NCI-H460 (cell line): Measurements from ENCODE around the gene TENM4. TPM values are rescaled to one million over a fixed set of nuclear protein-coding genes. Genes with fewer than 3 reads are reported as not detected.

Source experiments
- DNase-seq: peaks from one replicate; pipeline ENCODE4 v3.0.0-alpha.2; 2016; ENCODE audit warnings: low read depth; ENCODE audit errors: extremely low read depth
- total RNA-seq: library from RNA; depleted of rRNA; stranded (reverse); fragments of >200 nt; shearing (Covaris generic); gene quantifications from 2 replicates; pipeline ENCODE4 v1.2.3, GENCODE V29; 2014

The TENM4 gene
- total RNA-seq, 1 experiment from 2014 or later = not detected

DNA sequence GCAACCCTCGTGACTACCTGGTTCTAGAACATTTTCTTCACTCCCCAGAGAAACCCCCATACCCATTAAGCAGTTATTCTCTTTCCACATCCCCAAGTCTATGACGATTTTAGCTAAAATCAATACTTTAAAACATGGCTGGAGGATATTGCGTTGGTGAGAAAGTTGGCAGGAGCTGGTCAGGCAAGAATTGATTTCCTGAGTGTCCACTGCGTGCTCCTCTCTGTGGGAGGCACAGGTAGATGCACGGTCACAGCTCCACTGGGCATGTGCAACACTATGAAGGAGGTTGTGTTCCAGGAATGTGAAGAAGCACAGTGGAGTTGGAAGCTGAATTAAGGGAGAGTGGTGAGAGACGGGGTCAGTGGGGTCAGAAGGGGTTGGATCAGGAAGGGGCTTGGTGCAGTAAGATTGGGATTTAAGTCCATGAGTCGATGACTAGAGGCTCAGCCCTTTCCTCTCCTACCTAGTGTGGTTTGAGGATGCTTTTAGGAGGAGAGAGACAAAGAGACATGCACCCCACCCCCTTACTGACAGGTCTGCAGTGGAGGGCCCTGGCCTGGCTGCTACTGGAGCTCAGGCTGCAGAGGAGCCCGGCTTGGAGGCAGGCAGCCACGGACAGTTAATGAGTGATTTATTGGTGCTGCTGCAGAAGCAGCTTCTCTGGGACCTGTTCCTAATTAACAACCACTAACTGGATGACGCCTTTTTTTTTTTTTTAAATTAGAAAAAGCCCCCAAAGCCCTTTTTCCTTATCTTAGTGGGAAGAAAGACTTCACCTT, 395.6 kb downstream of the TENM4 start:
- DNase-seq = no peak

DNA sequence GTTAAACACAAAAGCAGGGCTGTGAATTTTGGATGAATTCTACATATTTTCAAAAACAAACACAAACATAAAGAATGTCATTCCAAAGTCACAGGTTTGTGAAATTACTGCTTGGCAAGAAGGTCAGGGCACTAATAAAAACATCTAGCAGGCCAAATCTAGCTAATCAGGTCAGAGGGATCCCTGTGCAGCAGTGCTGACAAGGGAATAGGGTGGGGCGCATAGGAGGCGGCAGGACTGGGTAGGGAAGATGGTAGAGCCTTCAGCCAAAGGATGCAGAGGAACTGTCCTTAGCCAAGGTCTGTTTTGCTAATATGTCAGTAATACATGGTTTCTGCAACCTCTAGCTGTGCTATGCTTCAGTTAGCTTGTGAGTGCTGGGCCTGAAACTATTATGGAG, 396.6 kb downstream of the TENM4 start:
- DNase-seq = no peak

DNA sequence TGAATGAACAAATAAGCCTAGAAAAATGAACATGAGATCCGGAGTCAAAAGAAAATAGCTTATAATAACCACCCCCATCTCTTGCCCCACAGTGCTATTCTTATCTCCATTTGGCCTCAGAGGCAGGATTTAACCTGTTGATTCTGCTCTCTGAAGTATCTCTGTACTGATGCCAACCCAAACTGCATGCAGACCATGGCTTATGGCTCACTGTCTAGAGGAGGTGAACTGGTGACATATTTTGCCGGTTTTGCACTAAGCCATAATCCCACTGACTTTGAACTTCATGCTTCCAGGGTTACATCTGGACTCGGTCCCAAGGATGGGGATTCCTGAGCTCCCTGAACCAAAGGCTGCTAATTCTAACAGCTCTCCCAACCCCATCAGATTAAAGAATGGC, 397.1 kb downstream of the TENM4 start:
- DNase-seq = no peak

DNA sequence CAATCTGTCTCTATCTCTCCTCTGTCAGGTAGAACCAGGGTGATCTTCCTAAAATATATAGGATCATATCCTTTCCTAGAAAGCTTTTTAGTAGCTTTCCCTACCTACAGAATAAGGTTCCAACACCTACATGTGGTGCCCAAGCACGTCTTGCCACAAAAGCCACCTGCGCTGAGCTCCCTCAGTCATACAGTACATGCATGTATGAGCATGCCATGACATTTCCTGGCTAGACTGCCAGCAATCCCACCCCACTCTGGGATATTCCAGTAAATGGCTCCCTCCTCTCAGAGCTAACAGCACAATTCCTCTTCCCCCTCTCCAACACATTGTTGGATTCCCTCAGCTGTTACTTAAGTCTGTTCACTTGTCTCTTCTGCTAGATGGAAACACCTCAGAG, 398.0 kb downstream of the TENM4 start:
- no peak for DNase-seq

DNA sequence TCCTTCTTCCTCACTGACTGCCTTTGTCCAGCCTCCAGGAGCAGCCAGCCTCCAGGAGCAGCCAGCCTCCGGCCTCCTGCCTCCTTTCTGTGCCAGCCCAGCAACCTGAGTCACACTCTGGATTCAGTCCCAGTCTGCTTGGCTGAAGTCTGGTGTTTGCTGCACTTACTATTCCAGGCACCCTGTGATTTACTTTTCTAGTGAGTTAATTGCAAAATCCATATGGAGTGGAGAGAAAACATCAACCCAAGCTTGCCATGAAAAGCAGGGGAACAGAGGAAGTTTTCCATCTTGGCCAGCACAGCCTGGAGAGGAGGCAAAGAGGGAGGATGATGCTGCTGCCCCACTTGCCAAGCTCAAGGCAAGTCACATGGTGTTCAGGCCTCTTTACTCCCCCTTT, 400.5 kb downstream of the TENM4 start:
- DNase-seq = no peak

DNA sequence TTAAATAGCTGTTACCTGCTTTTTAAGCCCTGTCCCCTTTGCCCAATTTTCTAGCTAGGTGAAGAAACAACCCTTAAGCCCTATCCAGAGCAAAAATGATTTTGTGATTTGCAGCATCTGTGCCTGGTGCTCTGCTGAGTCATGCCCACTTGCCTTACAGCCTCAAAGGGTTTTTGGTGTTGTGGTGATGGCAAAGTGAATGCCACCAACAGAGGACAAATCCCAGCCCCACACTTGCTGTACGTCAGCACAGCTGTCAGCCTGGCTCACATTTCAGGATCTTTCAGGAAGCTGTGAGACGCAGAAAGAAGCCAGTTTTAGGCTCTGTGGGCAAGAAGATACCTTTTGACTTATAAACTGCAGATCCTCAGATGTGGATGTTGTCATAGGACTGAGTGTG, 401.7 kb downstream of the TENM4 start:
- DNase-seq = no peak

DNA sequence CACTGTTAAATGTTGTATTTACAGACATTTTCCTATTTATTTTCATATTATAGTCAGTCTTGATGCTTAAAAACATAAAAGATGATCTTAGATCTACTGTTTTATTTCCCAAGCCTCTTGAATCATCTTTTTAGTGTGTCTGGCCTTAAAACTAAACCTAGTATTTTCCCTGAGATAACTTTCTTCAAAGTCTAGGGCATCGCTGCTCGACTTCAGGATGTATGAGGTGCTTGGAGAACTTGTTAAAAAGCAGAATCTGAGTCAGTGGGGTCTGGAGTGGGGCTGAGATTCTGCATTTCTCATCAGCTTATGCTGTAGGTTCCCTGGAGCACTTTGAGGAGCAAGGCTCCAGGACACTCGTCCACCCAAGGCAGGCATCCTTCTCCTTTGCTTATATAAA, 404.9 kb downstream of the TENM4 start:
- no peak for DNase-seq

DNA sequence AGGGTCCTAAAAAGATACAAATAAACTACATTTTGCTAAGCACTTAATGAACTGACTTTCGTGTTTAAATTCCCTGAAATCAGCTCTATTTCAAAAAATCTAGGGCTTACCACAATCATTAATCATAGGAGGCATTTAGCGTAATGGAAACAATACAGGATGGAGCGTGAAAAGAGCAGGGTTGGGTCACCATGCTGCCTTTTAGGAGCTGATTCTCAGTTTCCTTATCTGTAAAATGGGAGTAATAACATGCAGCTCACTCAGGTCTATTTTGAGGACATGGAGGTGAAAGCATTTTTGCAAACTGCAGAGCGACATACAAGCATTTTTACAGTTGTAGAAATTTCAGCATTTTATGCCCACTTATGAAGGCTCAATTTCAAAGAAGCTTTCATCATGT, 407.0 kb downstream of the TENM4 start:
- no peak for DNase-seq

DNA sequence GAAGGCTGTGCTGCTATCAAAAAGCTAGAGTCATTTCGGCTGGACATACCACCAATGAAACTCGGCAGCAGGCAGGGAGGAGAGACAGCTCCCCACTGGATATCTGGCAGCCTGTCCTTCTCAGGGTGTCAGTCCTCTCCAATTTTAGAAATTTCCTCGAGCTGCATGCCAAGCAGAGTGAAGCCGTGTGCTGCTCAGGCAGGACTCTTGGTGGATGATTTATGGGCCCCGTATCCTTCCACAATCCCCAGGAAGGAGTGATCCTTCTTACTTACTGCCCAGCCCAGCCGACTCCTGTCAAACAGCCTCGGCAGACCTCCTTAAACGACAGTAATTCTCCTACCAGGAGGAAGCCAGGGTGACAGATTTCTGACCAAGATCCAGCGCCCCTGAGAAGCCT, 410.4 kb downstream of the TENM4 start:
- DNase-seq = no peak

DNA sequence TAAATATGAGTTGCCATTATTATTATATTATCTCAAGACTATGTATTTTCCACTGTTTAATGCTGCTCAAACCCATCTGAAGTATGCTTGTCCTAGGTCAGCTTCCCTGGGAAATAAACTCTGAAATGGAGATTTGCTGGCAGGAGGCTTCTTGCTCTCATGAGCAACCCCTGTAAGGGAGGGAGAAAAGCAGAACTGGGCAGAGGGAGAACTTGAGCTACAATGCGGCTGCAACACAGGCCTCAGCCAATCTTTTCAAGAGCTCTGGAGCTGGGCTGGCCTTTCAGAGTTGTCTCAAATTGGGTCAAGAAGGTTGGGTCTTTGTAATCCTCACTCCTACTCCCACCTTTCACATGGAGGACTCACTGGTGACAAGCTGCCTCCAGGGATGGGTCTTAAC, 412.6 kb downstream of the TENM4 start:
- no peak for DNase-seq

DNA sequence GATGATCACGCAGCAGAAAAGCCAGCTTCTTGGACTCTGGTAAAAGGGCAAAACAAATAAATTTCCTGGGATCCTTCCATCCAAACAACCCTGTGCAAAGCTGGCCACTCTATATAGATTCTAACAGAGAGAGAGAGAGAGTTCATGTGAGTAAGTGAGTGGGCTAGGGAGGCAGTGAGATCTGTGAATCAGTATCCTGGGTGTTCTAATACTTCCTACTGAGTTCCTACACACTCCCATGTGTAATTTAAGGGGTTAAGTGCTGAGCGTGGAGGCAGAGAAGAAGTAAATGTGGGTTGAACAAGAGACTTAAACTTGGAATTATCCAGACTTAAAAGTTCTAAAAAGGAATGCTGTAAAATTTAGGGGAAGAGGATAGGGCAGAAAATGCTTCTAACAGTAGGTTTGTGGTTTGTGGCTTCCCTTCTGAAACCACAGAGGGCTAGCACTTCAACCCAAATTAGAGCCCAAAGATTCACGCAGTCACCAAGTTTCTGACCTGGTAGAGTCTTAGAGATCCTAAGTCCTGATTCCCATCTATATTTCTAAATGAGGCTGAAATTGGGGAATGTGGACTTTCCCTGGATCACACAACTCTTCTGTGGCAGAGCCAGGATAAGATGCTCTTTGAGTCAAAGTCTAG, 413.9 kb downstream of the TENM4 start:
- DNase-seq = no peak

DNA sequence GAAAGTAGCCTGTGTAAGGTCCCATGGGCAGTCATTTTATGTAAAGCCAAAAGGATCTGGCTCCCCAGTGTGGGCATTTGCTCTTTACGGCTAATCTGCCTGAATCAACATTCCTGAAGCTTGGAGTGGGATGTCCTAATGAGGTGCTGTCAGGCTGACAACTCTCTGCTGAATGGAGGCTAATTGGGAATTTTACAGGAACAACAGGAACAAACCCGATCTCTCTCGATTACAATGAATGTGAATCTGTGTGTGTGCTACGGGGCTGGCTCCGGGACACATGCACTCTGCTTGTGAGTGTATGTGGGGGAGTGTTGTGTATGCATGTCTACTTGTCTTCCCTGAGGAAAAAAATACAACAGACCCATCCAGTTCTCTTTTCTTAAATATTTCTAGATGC, 415.2 kb downstream of the TENM4 start:
- no peak for DNase-seq

DNA sequence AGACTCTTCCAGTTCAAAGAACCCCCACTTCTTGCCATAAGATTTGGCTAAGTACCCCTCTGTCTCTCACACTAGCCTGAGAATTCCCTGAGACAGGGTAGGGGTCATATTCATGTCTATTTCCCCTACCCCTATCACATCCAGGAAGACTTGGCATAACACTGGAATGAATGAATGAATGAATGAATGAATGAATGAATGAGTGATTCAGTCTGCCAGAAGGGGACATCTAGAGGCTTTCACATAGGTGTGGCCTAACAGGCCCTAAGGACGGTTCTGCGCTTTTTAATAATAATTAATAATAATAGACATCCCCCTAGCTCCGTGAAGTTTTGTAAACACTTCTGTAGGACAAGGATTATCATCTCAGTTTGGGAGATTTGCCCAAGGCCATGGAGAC, 415.7 kb downstream of the TENM4 start:
- no peak for DNase-seq

DNA sequence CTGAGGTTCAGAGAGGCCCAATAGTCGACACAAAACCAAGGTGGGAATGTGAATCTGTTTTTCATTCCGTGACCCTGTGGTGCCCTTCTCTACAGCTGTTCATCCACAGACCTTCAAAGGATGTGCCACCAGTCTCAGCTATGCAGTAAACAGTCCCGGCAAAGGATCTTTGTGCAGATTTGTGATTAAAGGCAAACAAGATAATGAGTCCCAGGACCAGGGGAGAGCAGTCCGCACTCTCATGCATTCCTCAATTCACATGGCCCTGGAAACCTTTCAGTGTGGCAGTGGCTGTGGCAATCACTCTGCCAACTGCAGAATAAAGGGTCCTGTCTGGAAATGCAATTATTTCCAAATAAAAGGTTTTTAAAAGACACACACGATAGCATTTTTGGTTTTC, 418.6 kb downstream of the TENM4 start:
- no peak for DNase-seq

DNA sequence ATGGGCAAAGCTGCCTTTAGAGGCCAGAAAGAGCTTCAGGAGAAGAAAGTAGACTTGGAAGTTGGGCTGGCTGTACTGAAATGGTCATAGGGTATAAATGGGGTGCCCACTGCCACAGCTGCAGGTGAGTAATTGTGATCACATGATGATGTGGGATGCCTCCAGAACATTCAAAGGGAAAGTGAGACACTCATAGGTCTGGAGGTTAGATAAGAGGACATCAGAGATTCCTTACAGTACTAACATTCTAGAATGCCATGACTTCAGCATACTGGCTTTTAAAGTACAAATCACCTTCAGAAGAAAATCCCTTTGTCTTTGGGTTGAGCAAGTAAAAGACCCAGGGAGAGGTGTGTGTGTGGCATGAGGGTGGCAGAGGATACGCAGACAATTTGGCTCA, 419.2 kb downstream of the TENM4 start:
- no peak for DNase-seq

DNA sequence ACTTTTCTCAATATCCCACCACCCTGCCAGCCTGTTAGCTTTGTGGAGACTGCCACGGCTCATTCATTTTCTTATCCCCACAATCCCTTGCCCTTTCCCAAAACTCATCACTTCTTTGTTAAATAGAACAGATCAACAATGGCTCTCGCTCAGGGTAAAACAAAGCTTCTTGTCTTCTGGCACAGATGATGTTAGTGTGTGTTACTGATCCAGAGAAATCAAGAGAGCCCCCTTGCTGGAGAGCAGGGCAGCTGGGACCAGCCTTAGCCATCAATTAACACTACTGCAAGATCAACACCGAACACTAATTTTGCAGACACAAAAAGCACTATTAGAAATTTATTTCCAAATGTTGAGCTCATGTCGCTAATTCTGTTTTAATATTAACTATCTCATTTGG, 420.9 kb downstream of the TENM4 start:
- DNase-seq = no peak

DNA sequence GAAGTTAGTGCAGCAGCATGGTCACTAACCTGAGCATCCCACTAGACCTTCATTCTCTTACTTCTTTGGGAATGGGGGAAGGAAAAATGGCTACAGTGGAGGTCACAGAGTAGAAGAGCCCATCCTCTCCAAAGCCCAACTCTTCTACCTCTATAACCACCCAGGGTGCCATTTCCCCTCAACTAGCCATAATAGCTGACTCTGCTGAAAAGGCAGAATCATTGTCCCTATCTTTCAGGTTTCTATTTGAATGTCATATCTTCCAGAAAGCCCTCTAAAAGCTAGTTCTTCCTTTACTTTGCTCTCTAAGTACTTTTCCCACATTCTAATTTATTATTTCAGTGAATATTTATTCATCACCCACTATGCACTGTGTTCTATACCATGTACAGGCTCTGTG, 421.6 kb downstream of the TENM4 start:
- DNase-seq = no peak

DNA sequence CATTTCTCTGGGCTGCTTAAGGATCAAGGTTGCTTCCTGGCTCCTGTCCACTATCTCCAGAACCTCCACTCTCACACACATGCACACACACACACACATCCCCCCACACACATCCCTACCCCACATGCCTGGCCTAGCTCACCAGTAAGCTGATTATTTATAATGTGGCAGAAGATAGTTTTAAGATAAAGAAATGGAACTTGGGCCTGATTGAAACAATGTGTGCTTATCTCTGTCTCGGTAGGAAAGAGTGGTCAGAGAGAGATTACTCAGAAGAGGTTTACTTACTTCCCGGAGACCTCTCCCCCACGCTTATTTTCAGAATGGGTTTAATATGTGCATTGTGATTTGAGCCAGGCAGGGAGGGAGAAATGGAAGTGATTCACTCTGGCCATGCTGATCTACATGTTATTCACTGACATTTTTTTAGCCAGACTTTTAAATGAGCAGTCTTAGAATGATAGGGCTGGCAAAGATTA, 422.4 kb downstream of the TENM4 start:
- DNase-seq = no peak

DNA sequence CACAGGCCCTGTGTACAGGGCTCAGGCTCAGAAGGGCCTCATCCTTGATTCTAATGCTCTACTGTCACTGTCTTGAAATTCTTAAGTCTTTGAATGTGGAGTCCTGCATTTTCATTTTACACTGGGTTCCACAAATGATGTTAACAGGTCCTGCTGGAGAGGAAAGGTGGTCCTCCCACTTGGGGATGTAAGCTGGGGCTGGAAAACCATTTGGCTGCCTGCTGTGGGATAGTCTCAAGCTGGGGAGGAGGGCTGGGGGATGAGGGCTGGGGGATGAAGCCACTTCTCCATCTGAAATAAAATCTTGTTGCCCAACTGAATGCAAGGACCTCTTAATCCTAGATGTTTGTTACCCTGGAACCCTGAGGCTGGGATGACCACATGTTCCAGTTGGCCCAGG, 423.0 kb downstream of the TENM4 start:
- no peak for DNase-seq

DNA sequence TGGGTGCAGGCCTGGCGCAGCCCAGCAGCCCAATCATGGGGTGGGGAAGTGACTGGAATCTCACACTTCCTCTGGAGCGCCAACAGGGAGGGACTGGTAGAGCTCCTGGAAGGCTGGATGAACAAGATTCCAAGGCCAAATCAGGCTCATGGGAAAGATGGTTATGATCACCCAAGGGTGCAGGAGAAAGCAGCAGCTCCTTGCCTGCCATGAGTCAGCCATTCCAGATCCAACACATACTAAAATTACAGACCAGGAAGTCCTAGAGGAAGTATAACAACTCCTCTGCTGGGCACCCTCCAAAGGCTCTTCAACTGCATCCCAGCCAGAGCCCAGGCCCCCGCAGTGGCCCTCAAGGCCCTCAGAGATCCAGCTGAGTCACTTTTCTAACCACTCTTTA, 427.3 kb downstream of the TENM4 start:
- no peak for DNase-seq

DNA sequence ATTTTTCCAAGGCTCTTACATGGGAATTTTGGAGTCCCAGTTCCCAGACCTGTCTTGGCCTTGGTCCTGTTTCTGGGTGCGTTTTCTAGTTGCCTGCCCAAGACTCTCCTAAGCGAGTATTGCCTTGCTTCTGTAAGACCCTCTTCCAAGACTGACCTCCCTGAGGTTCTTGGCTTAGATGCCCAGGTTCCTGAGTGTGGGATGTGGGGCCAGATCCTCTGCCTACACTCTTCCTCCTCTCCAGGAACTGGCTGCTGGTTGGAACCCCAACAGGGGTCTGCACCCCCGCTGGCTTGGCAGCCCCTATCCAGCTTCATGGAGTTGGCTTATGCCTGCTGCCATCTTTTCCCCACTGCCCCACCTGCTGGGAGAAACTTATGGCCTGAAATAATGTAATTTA, 429.5 kb downstream of the TENM4 start:
- no peak for DNase-seq

DNA sequence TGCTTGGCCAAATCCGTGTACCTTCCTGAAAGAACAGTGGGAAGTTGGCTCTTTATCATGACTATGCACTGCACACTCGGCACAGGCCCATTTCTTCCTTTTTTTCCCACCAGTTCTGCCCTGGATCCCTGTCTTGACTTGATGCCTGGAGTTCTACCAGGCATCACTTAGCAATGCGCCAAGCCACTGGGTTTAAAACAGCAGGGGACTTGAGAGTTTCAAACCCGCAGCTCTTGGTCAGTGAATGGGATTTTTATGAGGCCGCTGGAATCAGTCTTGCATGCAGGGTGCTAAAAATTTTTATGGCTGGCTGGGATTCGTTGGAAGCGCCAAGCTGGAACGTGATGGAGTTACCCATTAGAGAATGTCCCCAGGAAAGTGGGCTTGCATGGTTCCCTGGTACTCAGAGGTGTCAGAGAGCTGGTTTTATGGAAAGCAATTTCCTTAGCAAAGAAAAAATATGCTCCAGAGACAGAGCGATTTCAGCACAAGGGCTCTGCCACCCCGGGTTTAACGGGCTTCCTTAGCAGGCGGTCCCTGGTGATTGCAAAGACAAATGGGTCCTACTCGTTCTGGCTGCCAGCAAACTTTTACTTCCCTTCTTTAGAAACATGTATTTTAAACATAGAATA, 432.9 kb downstream of the TENM4 start:
- no peak for DNase-seq
